Measurements from ENCODE around the gene SENP6.

DNA sequence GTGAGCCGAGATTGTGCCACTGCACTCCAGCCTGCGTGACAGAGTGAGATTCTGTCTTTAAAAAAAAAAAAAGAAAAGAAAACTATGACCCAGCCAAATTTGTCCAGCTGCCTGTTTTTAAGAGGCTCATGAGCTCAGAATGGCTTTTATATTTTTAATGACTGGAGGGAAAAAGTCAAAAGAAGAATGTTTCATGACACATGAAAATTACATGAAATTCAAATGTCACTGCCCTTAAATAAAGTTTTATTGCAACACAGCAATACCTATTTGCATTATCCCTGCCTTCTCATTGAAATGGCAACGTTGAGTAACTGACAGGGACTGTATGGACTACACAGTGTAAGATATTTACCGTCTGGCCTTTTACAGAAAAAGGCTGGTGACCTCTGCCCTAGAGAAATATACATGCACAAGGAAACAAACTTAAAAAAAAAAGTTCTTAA, 11.4 kb downstream of the SENP6 start:
- TF ChIP-seq EZH2 (IDR thresholded peaks at IDR 0.05; ENCODE audit: insufficient read depth, poor library complexity, severe bottlenecking) = no peak
- TF ChIP-seq EZH2phosphoT487 (IDR thresholded peaks at IDR 0.05; ENCODE audit: insufficient read depth, low read depth) = no peak
